ENCODE data around the gene SEC22A.

DNA sequence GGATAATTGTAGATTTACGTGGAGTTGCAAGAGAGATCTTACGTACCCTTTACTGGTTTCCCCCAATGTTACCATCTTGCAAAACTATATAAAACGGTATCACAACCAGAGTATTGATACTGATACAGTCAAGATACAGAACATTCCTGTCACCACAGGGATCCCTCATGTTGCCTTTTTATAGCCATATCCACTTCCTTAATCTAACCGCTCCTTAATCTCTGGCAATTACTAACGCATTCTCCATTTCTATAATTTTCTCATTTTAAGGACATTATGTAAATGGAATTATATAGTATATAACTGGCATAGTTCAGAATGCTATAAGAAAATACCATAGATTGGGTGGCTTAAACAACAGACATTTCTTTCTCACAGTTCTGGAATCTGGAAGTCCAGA lies 61.1 kb downstream of the SEC22A start:
- no peak for TF ChIP-seq POLR2A (IDR thresholded peaks at IDR 0.05)
- TF ChIP-seq, protein P1, sequence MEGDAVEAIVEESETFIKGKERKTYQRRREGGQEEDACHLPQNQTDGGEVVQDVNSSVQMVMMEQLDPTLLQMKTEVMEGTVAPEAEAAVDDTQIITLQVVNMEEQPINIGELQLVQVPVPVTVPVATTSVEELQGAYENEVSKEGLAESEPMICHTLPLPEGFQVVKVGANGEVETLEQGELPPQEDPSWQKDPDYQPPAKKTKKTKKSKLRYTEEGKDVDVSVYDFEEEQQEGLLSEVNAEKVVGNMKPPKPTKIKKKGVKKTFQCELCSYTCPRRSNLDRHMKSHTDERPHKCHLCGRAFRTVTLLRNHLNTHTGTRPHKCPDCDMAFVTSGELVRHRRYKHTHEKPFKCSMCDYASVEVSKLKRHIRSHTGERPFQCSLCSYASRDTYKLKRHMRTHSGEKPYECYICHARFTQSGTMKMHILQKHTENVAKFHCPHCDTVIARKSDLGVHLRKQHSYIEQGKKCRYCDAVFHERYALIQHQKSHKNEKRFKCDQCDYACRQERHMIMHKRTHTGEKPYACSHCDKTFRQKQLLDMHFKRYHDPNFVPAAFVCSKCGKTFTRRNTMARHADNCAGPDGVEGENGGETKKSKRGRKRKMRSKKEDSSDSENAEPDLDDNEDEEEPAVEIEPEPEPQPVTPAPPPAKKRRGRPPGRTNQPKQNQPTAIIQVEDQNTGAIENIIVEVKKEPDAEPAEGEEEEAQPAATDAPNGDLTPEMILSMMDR (IDR thresholded peaks at IDR 0.05), result no peak

Measured in adrenal gland (tissue), 5 donors.